Gastrocnemius medialis (tissue), 4 donors: ENCODE measurements around the gene SAP30BP. TPM values are rescaled to one million over a fixed set of nuclear protein-coding genes. Genes with fewer than 3 reads are reported as not detected.

Experiments
- ATAC-seq, 2 donors: fragments of 150-250 bp; one replicate each; pipeline ENCODE4 v1.9.1; 2016
- DNase-seq, 2 donors: peaks; one replicate each; pipeline ENCODE4 v3.0.0-alpha.2; 2019
- H3K27ac ChIP-seq, 4 donors: fragments of 200-600 bp; sonication (generic); 1 replicate in 1 of 4; 2 replicates in 3 of 4; pipeline ENCODE4 v1.5.1; 2016 to 2018; ENCODE audit warnings: mild to moderate bottlenecking in 2 of 4, moderate library complexity in 1 of 4
- H3K27me3 ChIP-seq, 3 donors: fragments of 200-600 bp; sonication (generic) in 2 of 3; 1 replicate in 1 of 3; 2 replicates in 2 of 3; pipeline versions ENCODE4 v1.5.1 to v1.6.0; 2016 to 2019; ENCODE audit warnings: mild to moderate bottlenecking in 1 of 3, moderate library complexity in 1 of 3
- H3K36me3 ChIP-seq, 2 donors: fragments of 200-600 bp; sonication (generic) in 1 of 2; one replicate each; pipeline ENCODE4 v1.5.1; 2017 to 2018
- H3K4me1 ChIP-seq, 2 donors: fragments of 200-600 bp; sonication (generic) in 1 of 2; one replicate each; pipeline ENCODE4 v1.5.1; 2016 to 2017; ENCODE audit warnings: mild to moderate bottlenecking in 2 of 2
- H3K4me3 ChIP-seq, 4 donors: fragments of 200-600 bp; sonication (generic) in 3 of 4; 1 replicate in 1 of 4; 2 replicates in 3 of 4; pipeline ENCODE4 v1.5.1; 2016 to 2019; ENCODE audit warnings: mild to moderate bottlenecking in 2 of 4
- H3K9me3 ChIP-seq, 3 donors: fragments of 200-600 bp; sonication (generic) in 2 of 3; 1 replicate in 1 of 3; 2 replicates in 2 of 3; pipeline ENCODE4 v1.5.1; 2016 to 2019
- CTCF ChIP-seq, 5 experiments: fragments of 450-650 bp in 3 of 5; fragments of 200-600 bp in 2 of 5; sonication (generic) in 2 of 5; IDR thresholded peaks in 4 of 5; conservative IDR thresholded peaks in 1 of 5; 1 replicate in 4 of 5; 2 replicates in 1 of 5; pipeline ENCODE4 v1.5.1; 2016 to 2019; ENCODE audit warnings: antibody characterized with exemption in 5 of 5, mild to moderate bottlenecking in 3 of 5, moderate library complexity in 3 of 5
- POLR2A ChIP-seq, 2 donors: fragments of 450-650 bp; IDR thresholded peaks; one replicate each; pipeline ENCODE4 v1.6.1; 2017; ENCODE audit warnings: antibody characterized with exemption in 2 of 2, mild to moderate bottlenecking in 2 of 2, moderate library complexity in 2 of 2
- in situ Hi-C, 4 donors: fragments of 200-750 bp; cut with MboI; loops; one replicate each; pipeline versions ENCODE4 v1.15.0 to v1.8.0; 2017; ENCODE audit warnings: low sequenced_read_pairs in 4 of 4
- intact Hi-C: fragments of 100-400 bp; cut with DNase I; formaldehyde crosslinking; loops from one replicate; pipeline ENCODE4 v1.15.1; 2023; ENCODE audit warnings: low total_unique reads
- total RNA-seq, 4 donors: library from RNA; depleted of rRNA; stranded (reverse); fragments of >200 nt; gene quantifications; one replicate each; pipeline versions ENCODE4 v1.1.0 to v1.2.3, GENCODE V29; 2016

SAP30BP gene
- total RNA-seq, 4 donors from 2014 or later = 42.0 to 64.0 (median 50.1) TPM

GRCh38 chr17:75643643-75644017, 23.5 kb upstream of the SAP30BP start:
- H3K9me3 ChIP-seq = no peaks in the 10 kb centered on the region
- in situ Hi-C loops = no loop called here
- peaks cover 0 to 4% of the 10 kb centered on the region in 2 donors for H3K36me3 ChIP-seq
- no peak overlapping the region for H3K4me3 ChIP-seq
- no peak overlapping the region for H3K27ac ChIP-seq
- no peaks in the 10 kb centered on the region for H3K27me3 ChIP-seq
- no peak for ATAC-seq
- no peaks in the 10 kb centered on the region for H3K4me1 ChIP-seq
- DNase-seq = no peak
- intact Hi-C loops = no loop called here
- TF ChIP-seq CTCF (IDR thresholded peaks at IDR 0.05 in 4 of 5, conservative IDR thresholded peaks at IDR 0.05 in 1 of 5) = no peak
- no peak for TF ChIP-seq POLR2A (IDR thresholded peaks at IDR 0.05)

- intact Hi-C loops = no loop called here
- Histone ChIP-seq H3K27me3 (no peaks in the 10 kb centered on the region), H3K4me1 (no peaks in the 10 kb centered on the region), H3K4me3 (no peak overlapping the region), H3K9me3 (no peaks in the 10 kb centered on the region), H3K36me3 (peaks cover 0 to 21% of the 10 kb centered on the region in 2 donors), H3K27ac (no peak overlapping the region)
- in situ Hi-C loops = no loop called here
- ATAC-seq = no peak
- TF ChIP-seq POLR2A (IDR thresholded peaks at IDR 0.05) (no peak), CTCF (IDR thresholded peaks at IDR 0.05 in 4 of 5, conservative IDR thresholded peaks at IDR 0.05 in 1 of 5) (no peak)
- no peak for DNase-seq
Observed at GRCh38 chr17:75645501-75645888, 21.6 kb upstream of the SAP30BP start.

GRCh38 chr17:75645889-75646637, 21.1 kb upstream of the SAP30BP start:
- no peak for ATAC-seq
- intact Hi-C loops = no loop called here
- no peaks in the 10 kb centered on the region for H3K27me3 ChIP-seq

GRCh38 chr17:75646638-75646992, 20.5 kb upstream of the SAP30BP start:
- in situ Hi-C loops (no loop called here), intact Hi-C loops (no loop called here)
- H3K27me3 ChIP-seq = no peaks in the 10 kb centered on the region
- H3K36me3 ChIP-seq = peaks cover 0 to 32% of the 10 kb centered on the region in 2 donors
- H3K4me1 ChIP-seq = no peaks in the 10 kb centered on the region
- TF ChIP-seq POLR2A (IDR thresholded peaks at IDR 0.05) (no peak), CTCF (IDR thresholded peaks at IDR 0.05 in 4 of 5, conservative IDR thresholded peaks at IDR 0.05 in 1 of 5) (no peak)
- no peaks in the 10 kb centered on the region for H3K9me3 ChIP-seq
- H3K4me3 ChIP-seq = no peak overlapping the region
- no peak overlapping the region for H3K27ac ChIP-seq
- DNase-seq (no peak), ATAC-seq (no peak)

More at GRCh38 chr17:75645889-75646637, 21.1 kb upstream of the SAP30BP start:
- Histone ChIP-seq H3K36me3 (peaks cover 0 to 26% of the 10 kb centered on the region in 2 donors), H3K27ac (no peak overlapping the region), H3K4me1 (no peaks in the 10 kb centered on the region), H3K9me3 (no peaks in the 10 kb centered on the region), H3K4me3 (no peak overlapping the region)
- DNase-seq = no peak
- TF ChIP-seq POLR2A (IDR thresholded peaks at IDR 0.05) = no peak
- in situ Hi-C loops = no loop called here

- no peak for ATAC-seq
- no peaks in the 10 kb centered on the region for H3K9me3 ChIP-seq
- H3K4me1 ChIP-seq = no peaks in the 10 kb centered on the region
- H3K27me3 ChIP-seq = no peaks in the 10 kb centered on the region
- peaks cover 0 to 35% of the 10 kb centered on the region in 2 donors for H3K36me3 ChIP-seq
- no peak overlapping the region for H3K27ac ChIP-seq
- intact Hi-C loops = no loop called here
- TF ChIP-seq POLR2A (IDR thresholded peaks at IDR 0.05) (no peak), CTCF (IDR thresholded peaks at IDR 0.05 in 4 of 5, conservative IDR thresholded peaks at IDR 0.05 in 1 of 5) (no peak)
- in situ Hi-C loops = no loop called here
- no peak overlapping the region for H3K4me3 ChIP-seq
- DNase-seq = no peak
Observed at GRCh38 chr17:75647061-75647460, 20.1 kb upstream of the SAP30BP start.
